IPS-11a (cell line): ENCODE results near the gene TNFRSF11A.

Experiments used
- H3K4me3 ChIP-seq: one replicate; pipeline ENCODE4 v1.5.1; 2013; ENCODE audit warnings: low read depth, low read length, control low read depth

Gene TNFRSF11A

DNA sequence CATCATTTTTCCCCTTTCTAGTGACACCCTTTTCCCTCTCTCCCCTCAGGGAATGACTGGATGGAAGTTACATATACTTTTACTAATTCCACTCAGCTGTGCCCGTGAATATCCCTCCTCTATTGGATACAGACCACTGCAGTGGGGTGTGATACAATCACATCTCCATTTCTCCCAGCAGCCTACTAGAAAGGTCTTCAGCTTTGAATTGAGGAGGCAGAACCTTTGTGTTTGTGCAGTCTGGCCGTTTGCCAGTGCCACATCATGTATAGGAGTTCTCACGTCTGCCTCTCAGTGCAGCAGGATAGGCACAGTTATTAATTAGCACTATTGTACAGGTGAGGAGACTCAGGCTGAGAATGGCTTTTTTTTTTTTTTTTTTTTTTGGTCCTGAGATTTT, 16.4 kb downstream of the TNFRSF11A start:
- H3K4me3 ChIP-seq, result no peak overlapping the region

DNA sequence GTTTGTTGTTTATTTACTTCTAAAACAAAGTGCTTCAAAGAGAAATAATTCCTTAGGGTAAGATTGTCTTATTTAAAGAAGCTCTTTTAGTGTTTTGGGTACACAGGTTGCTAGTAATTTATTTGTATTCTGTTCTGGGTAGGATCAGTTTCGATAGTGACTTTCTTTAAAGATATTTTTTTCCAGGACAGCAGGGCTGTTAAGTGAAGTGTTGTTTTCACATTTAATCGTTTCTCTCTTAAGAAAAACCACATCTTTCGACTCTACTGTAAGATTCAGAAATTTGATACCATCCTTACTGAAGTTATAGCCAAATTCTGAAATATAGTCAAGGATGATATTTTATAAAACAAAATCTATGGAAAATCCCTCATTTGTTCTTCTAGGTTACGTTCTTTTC, 17.8 kb downstream of the TNFRSF11A start:
- no peak overlapping the region for H3K4me3 ChIP-seq

DNA sequence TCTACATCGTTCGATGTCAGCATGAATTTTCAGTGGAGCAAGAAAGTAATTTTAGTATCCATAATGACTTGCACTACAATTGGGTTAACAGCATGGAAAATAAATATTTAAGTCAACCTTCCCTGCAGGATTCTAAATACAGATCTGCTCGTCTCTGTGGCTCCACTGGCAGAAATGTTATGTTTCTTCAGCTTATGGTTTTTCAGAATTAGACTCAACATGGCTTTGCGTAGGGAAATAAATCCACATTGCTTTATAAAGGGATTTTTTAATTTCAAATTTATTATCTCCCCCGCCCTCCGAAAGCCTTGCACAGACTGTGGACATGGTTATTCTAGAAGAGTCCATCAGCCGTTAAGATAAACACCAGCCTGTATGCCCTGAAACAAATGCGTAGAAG, 18.2 kb downstream of the TNFRSF11A start:
- H3K4me3 ChIP-seq, result no peak overlapping the region

DNA sequence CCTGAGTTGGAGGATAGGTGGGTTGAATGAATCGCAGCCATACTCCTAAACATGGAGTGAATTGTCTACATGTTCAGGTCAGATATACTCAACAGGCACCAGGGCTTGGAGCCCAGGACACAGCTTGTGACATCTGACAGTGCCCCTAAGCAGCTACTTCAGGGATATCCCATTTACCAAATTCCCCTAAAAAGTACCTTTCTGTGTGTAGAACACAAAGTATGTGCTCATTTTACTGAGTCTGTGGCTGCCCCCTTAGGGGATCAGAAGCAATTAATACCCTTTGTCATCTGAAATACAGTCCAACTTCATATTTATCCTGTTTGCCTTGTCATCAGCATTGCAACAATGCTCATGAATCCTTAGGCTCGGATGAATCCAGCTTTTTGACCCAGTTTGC, 20.8 kb downstream of the TNFRSF11A start:
- no peak overlapping the region for H3K4me3 ChIP-seq

DNA sequence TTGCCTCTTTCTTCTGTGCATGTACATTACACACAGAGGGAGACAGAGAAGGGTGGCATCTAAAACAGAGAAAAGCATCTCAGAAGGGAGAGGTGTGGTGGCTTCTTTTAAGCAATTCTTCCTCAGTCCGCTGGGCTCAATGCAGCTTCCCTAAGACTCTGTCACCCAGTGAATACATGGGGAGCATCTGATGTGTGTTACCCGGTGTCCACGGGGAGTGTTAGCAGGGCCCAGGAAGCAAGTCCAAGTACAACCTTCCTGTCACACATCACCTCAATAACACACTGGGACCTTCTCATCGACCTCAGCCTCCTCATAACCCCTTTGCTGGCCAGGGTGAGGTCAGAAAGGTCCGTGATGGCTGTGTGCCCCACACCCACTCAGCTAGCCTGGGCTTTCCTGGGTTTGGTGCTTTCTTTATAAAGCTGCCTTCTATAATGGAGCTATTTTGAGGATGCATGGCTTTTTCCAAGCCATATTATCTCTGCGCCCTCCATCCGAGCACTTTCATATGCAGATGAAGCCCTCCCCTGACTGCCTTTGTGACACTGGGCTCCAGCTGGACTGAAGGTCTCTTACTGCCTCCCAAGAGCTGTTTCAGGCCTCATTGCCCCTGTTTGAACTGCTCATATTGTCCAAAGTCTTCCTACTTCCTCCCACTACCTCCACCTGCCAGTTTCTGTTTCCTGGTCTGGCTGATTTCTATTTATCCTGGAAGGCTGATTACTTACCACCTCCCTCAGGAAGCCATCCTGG, 21.4 kb downstream of the TNFRSF11A start:
- no peak overlapping the region for H3K4me3 ChIP-seq

DNA sequence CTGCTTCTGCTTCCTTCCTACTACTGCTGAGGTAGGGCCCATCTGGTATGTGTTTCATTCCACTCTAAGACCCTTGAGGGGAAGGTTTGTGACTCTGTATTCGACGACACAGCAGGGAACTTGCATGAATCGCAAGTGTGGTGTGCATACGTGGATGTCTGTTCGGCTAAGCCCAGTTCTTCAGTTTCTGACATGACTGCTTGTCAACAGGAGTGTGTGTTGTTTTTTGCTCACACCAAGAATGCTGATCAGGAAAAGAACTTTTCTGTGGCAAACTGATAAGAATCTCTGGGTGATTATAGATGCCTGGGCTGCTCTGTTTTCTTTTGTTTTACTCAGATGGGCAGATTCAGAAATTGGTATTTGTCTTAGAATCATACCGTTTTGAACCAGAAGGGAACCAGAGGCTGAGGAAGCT, 22.0 kb downstream of the TNFRSF11A start:
- H3K4me3 ChIP-seq, result no peak overlapping the region

DNA sequence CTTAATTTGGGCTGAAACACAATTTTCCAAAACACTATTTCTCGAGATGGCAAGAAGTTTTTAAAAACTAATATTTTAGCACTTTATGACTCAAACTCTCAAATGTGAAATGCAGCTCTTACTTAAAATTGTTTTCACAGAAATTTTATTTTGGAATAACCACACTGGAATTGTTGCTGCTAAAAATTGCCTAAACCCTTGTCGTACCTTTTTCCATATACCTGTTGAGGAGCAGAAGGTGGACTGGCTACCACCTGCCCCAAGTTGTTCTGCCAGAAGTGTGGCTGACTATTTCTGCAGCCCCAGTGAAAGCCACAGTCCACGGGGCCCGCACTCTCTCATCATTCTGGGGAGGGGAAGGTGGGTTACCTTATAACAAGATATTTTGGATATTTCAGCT, 23.4 kb downstream of the TNFRSF11A start:
- H3K4me3 ChIP-seq, result no peak overlapping the region

DNA sequence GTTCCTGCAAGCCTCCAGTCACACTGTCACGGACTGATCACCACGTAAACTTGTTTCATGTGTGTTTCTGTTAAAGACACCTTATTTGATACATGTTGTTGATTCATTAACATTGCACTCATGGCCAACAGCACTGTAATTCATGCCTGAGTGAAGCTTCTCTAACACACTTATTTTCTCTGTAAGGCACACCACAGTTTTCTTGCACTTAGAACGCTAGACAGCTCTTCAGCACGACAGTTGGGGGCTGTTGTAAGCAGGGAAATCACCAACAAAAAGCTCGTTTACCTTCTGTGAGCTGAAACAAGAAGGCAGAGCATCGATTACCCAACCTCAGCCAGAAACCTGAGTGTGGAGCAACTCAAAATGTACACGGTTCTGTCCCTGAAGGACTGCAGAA, 28.1 kb downstream of the TNFRSF11A start:
- H3K4me3 ChIP-seq, result no peak overlapping the region

DNA sequence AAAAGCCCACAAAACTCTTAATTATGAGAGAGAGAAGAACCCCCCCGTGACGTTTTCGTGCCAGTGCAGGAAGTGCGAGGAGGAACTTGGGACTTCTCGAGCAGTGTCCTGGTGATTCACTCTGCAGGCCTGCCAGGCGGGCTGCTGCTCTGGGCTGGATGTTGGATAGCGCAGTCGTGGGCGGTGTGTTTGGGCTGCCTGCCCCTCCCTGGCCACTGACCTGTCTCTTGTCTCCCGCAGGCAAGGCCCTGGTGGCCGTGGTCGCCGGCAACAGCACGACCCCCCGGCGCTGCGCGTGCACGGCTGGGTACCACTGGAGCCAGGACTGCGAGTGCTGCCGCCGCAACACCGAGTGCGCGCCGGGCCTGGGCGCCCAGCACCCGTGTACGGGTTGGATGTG, 29.0 kb downstream of the TNFRSF11A start:
- no peak overlapping the region for H3K4me3 ChIP-seq

DNA sequence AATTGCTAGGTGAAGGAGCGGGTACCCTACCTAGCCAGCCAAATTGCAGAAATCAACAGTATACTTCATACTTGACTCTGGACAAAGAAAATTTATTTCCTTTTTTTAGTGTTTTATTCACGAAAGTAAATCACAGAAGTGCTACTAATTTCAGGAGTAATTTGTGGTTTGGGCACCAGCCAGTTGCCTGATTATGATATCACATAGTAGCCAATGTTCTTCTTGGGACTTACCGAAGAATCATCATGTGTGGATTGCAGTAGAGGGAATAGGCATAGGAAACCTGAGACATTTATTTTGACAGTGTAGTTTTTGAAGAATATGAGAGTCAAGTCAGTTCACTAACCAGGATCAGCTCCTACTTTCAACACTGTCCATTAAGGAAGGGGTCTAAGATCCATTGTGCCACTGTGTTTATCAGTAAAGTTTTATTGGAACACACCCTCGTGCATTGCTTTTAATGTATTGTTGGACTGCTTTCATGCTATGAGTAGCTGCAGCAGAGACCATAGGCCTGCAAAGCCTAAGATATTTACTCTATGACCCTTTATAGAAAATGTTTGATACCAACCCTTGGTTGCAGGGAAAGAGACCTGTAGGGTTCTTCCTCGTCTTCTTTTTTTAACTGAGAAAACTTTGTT, 32.1 kb downstream of the TNFRSF11A start:
- no peak overlapping the region for H3K4me3 ChIP-seq

DNA sequence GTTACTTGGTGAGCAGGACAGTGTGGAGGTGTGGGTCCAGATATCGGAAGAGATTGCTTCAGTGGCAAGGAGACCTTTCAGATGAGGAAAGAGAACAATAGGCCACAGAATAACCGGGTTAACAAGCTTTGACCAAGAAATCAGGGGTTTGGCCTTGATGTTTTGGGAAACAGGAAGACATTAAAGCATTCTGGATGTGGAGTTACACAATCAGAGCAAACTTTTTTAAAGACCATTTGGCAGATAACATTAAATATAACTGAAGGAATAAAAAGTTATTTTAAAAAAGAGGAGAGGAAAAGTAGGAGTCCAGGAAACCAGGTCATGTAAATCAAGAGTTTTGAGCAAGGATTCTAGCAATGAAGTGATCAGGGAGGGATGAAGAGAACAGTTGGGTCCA, 35.7 kb downstream of the TNFRSF11A start:
- H3K4me3 ChIP-seq, result no peak overlapping the region

DNA sequence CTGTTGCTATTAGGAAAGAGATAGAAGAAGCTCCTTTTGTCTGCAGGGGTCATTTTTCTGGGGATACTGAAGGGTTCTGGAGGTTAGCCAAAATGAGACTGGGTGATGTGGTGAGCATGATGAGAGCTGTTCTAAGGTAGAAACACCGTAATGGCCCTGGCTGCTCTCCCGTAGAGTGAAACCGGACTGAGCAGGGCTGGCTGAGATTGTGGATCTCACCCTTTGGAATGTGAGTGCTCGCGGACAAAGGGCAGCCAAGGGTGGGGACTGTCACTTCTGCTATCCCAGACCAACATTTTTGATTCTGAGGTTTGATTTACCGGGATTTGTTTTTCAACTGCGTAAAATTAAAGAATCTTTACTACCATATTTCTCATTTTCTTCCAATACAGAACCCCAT, 36.2 kb downstream of the TNFRSF11A start:
- H3K4me3 ChIP-seq, result no peak overlapping the region

DNA sequence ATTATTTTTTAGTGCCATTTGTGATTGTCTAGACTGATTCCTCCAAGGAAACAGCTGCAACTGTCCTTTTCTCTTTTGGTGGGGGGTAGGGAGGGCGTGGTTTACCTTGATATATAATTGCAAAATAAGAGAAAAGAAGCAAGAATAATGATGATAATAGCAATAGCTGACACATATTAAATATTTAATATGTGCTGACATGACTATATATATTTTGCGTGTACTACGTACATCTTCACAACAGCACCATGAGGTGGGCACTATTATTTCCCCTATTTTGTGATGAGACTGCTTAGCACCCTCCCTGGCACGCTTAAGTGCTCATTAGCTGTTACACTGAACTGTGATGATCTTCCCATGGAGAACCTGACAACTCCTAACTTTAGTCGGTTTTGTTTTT, 39.4 kb downstream of the TNFRSF11A start:
- H3K4me3 ChIP-seq, result no peak overlapping the region

DNA sequence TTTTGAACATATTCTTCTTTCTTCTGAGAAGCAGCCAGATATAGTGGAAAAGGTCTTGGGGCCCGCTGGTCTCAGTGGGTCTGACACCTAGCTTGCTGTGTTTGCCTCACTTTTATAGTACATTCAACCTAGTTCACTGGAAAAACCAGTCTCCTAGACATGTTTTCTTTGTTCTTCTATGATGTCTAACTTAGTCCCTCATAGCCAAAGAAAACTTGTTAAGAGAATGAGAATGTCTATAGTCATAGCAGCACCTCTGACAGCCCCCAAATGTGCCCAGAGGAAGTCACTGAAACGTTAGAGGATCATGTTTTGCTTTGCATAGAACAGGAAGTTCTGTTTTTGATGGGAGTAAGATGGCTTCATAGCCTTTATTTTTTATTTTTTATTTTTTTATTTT, 40.3 kb downstream of the TNFRSF11A start:
- no peak overlapping the region for H3K4me3 ChIP-seq

DNA sequence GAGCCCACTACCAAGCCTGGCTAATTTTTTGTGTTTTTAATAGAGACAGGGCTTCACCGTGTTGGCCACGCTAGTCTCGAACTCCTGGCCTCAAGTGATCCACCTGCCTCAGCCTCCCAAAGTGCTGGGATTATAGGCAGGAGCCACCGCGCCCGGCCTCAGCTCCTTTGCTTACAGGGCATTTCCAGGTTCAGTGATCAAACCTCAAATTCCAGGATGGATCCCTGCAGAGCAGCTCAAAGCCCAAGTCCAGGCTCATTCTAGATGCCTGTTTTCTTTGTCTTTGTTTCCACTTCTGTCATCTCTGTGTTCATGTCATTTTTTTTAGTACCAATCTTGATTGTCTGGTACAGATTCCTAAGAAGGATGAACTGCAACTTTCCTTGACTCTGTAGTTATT, 41.9 kb downstream of the TNFRSF11A start:
- H3K4me3 ChIP-seq, result no peak overlapping the region

DNA sequence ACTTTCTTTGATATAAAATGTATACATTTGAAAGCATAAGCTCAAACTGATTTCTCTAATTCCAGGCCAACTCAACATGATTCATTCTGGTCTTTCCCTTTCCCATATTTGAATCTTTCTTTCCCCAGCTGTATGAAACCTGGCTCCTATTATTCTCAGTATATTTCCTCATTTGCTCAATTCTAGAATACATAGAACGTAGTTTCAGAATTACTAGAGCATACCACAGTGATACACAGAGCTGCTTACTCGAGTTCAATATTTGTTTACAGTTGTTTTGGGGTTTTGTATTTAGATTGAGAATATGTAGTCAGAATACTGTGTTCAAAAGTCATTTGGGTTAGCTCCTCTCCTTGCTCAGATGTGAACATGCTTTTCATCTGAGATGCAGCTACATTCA, 43.0 kb downstream of the TNFRSF11A start:
- H3K4me3 ChIP-seq, result no peak overlapping the region

DNA sequence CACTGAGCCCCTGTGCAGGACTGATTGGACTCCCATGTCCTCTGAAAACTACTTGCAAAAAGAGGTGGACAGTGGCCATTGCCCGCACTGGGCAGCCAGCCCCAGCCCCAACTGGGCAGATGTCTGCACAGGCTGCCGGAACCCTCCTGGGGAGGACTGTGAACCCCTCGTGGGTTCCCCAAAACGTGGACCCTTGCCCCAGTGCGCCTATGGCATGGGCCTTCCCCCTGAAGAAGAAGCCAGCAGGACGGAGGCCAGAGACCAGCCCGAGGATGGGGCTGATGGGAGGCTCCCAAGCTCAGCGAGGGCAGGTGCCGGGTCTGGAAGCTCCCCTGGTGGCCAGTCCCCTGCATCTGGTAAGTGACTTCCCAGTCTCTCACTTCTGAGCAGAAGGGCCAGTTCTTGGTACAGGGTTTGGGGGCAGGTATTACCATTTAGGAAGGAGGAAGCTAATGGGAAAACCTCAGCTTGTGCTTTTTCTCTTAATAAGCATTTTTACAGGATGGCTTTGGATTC, 44.1 kb downstream of the TNFRSF11A start:
- H3K4me3 ChIP-seq, result no peak overlapping the region

DNA sequence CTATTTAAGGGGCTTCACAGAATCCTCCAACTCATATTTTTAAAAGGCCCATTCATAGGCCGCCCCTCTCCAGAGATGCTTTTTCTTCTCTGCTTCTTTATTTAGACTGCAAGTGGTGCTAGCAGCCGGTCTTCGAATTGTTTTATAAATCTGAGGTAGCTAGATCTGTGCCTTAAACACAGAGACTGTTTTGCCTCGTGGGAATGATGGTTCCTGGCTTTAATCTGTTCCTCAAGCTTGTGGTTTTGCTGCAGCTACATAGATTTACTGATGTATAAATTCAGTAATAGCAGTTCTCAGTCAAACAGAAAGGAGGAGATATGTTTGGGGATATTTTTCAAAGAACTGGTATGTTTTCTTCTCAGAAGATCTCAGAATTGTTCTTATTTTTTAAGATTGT, 45.3 kb downstream of the TNFRSF11A start:
- H3K4me3 ChIP-seq, result no peak overlapping the region

DNA sequence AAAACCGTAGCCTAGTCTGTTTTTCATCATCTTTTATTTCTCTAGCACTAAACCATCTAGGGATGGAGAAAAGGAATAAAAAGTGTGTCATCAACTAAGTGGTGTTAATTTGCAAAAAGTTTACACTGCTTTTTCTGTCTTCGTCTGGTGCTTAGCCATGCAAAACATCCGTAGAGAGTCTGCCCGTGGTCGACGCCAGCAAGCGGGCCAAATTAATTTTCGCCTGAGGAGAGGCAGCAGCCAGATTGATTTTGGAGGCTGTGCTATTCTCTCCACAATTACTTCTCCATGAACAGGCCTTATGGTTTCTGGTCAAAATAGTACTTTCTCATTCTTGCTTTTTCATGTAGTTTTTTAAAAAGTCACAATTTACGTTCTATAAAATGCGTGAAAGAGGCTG, 46.3 kb downstream of the TNFRSF11A start:
- no peak overlapping the region for H3K4me3 ChIP-seq

DNA sequence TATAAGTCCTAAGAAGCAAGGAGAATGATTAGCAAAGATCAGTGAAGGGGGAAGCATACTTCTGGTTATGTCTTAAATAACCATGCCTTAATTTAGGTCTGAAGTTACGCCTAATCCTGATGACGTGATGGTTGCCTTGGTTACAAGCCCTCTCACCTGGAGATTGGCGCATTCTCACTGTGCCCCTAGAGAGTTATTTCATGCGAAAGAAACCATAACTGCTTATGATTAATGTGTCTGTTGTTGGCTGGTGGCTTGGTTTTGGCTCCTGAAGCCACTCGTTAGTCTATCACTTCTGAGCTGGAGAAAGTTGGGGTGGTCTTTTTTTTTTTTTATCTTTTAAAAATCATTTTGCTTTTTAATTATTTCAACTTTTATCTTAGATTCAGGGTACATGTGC, 47.0 kb downstream of the TNFRSF11A start:
- no peak overlapping the region for H3K4me3 ChIP-seq

DNA sequence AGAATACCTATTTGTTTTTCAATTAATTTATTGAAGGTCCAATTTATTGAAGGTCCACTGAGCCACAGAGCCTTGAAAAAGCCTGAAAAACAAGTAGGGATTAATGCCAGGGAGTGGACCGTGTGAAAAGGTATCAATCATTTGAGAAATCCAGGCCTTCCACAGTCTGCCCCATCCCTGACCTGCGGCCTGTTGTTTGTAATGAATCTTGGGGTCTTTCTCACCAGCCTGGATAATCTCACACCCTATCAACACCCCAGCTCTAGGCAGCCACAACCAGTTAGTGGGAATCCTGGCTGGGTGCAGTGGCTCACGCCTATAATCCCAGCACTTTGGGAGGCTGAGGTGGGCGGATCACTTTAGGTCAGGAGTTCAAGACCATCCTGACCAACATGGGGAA, 47.8 kb downstream of the TNFRSF11A start:
- no peak overlapping the region for H3K4me3 ChIP-seq

DNA sequence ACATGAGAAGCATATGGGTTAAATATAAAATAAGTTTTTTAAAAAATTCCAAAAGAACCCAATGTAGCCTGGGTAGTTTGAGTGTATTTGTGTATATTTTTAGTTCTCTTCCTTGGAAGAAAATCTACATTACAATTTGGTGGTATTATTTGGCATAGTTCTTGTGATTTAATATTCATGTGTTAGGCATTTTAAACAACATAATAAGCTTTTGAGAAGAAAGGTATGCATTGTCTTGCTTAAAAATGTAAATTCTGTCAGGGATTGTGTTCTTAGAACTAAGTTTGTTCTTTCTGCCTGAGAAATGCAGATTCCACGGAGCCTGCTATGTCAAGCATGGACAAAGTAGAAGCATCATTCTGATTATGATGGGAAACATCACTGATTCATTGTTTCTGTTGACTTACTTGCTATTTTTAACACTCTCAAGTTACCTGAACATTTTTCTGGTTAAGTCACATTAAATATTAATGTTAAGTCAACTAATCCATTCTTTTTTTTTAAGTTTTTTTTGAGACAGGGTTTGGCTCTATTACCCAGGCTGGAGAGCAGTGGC, 49.4 kb downstream of the TNFRSF11A start:
- no peak overlapping the region for H3K4me3 ChIP-seq
